ENCODE data around the gene CNTNAP2.

The CNTNAP2 gene

GRCh38 chr7:148261523-148261922 lies 2144.9 kb downstream of the CNTNAP2 start:
- H3K4me3 ChIP-seq (ENCODE audit: low read depth, low read length), result no peak overlapping the region
- peaks cover 5% of the 10 kb centered on the region for H3K4me1 ChIP-seq
- no peaks in the 10 kb centered on the region for H3K9me3 ChIP-seq
- H3K36me3 ChIP-seq, result no peaks in the 10 kb centered on the region
- no peaks in the 10 kb centered on the region for H3K27me3 ChIP-seq
- DNase-seq, result no peak
- TF ChIP-seq CTCF (IDR thresholded peaks at IDR 0.05; ENCODE audit: low read depth, low read length), result no peak

- Histone ChIP-seq H3K4me1 (peaks cover 5% of the 10 kb centered on the region), H3K27me3 (no peaks in the 10 kb centered on the region), H3K36me3 (no peaks in the 10 kb centered on the region), H3K4me3 (ENCODE audit: low read depth, low read length) (peak overlapping the region; percentile 52), H3K9me3 (no peaks in the 10 kb centered on the region)
- TF ChIP-seq CTCF (IDR thresholded peaks at IDR 0.05; ENCODE audit: low read depth, low read length), result no peak
- DNase-seq, result no peak
These were observed 2145.5 kb downstream of the CNTNAP2 start for GRCh38 chr7:148261996-148262688.

DNA sequence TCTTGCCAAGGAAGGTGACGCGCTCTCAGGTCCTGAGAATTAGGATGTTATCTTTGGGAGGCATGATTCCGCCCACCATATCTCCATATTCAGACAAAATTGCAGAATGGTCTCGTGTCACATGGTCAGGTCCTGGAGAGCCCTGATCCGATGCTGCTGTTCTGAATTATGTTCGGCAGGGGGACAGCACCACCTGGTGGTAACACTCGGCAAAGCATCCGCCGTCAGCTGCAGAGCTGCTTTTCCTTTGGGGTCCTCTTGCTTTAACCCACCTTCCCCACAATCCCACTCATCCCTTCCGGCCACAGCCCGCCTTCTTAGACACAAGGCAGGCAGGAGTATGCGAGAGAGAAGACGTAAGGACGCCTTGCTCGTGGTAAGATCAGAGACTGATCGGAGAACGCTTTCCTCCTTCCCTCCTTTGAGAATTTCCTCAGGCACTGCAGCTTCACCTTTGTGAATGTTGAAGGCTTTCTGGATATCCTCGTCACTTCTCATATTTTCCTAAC lies 2146.2 kb downstream of the CNTNAP2 start:
- peak overlapping the region; percentile 52 for H3K4me3 ChIP-seq (ENCODE audit: low read depth, low read length)

DNA sequence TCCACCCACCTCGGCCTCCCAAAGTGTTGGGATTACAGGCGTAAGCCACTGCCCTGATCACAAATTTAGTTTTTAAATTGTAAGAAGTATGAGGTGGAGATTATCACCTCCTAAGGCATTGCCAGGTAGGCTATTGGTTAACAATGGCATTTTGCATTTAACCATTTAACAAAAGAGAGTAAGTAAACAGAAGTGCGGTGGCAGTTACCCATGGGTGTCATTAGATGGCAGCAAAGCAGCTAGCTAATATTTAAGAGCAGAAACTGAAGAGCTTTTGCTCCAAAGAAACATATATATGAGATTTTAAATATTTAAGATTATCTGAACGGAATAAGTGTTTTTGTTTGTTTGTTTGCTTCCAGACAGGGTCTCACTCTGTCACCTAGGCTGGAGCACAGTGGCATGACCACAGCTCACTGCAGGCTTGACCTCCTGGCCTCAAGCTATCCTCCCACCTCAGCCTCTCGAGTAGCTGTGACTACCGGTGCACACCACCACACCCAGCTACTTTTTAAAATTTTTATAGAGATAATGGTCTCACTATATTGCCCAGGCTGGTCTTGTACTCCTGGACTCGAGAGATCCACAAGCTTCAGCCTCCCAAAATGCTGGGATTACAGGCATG lies 2148.4 kb downstream of the CNTNAP2 start:
- H3K4me1 ChIP-seq, result peaks cover 5% of the 10 kb centered on the region
- H3K27me3 ChIP-seq, result no peaks in the 10 kb centered on the region
- H3K9me3 ChIP-seq, result no peaks in the 10 kb centered on the region
- peak; percentile 22 for DNase-seq
- H3K4me3 ChIP-seq (ENCODE audit: low read depth, low read length), result no peak overlapping the region
- peak; percentile 82 for TF ChIP-seq CTCF (IDR thresholded peaks at IDR 0.05; ENCODE audit: low read depth, low read length)
- no peaks in the 10 kb centered on the region for H3K36me3 ChIP-seq

More for the DNA sequence above, 2146.2 kb downstream of the CNTNAP2 start:
- no peaks in the 10 kb centered on the region for H3K9me3 ChIP-seq
- H3K4me1 ChIP-seq, result peaks cover 5% of the 10 kb centered on the region
- no peaks in the 10 kb centered on the region for H3K27me3 ChIP-seq
- peak; percentile 96 for TF ChIP-seq CTCF (IDR thresholded peaks at IDR 0.05; ENCODE audit: low read depth, low read length)
- peak; percentile 78 for DNase-seq
- no peaks in the 10 kb centered on the region for H3K36me3 ChIP-seq

GRCh38 chr7:148265896-148266295 lies 2149.3 kb downstream of the CNTNAP2 start:
- H3K9me3 ChIP-seq, result no peaks in the 10 kb centered on the region
- TF ChIP-seq CTCF (IDR thresholded peaks at IDR 0.05; ENCODE audit: low read depth, low read length), result no peak

DNA sequence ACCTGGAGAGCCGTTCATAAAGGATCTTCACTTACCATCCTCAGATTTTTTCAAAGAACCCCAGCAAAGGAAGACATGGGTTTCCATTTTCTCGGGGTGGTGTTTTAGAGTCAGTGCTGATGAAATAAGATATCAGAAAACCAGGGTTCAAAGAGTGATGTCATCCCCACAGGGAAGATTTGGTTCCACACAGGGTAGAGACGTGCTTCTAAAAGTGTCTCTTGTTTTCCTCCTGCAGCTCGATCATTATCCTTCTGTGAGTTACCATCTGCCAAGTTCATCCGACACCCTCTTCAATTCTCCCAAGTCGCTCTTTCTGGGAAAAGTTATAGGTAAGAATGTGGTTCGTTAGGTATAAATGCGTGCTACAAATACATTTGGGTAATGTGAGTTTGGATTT lies 2150.2 kb downstream of the CNTNAP2 start:
- Histone ChIP-seq H3K9me3 (no peaks in the 10 kb centered on the region), H3K36me3 (no peaks in the 10 kb centered on the region), H3K4me3 (ENCODE audit: low read depth, low read length) (no peak overlapping the region), H3K27me3 (no peaks in the 10 kb centered on the region), H3K4me1 (peaks cover 5% of the 10 kb centered on the region)
- DNase-seq, result no peak
- no peak for TF ChIP-seq CTCF (IDR thresholded peaks at IDR 0.05; ENCODE audit: low read depth, low read length)

More at GRCh38 chr7:148265896-148266295, 2149.3 kb downstream of the CNTNAP2 start:
- Histone ChIP-seq H3K4me3 (ENCODE audit: low read depth, low read length) (no peak overlapping the region), H3K4me1 (peaks cover 5% of the 10 kb centered on the region), H3K36me3 (no peaks in the 10 kb centered on the region), H3K27me3 (no peaks in the 10 kb centered on the region)
- no peak for DNase-seq
